ENCODE data around the gene SOX5.
"Not testable (repeated sequence)": the region's sequence is repeated elsewhere in the genome, so short reads cannot be mapped to it uniquely, and the experiment has no call there.

Gene SOX5

DNA sequence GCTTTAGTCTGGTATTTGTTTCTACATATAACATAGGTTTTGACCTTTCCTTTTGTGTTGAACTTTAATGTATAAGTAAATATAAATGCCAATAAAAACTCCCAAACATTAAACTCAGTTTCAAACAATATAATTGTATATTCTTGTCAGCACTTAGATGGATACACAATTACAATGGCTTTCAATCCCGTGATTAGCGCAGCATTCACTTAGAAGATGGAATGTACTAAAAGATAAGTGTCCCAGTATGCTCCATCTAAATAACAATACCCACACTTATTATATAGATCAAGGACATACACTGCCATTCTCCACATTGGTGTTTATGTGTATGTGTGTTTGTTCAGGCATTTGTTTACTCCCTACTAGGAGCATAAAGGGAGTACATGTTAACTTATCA, 193.1 kb downstream of the SOX5 start:
- DNase-seq (ENCODE audit: low spot score): no peak

DNA sequence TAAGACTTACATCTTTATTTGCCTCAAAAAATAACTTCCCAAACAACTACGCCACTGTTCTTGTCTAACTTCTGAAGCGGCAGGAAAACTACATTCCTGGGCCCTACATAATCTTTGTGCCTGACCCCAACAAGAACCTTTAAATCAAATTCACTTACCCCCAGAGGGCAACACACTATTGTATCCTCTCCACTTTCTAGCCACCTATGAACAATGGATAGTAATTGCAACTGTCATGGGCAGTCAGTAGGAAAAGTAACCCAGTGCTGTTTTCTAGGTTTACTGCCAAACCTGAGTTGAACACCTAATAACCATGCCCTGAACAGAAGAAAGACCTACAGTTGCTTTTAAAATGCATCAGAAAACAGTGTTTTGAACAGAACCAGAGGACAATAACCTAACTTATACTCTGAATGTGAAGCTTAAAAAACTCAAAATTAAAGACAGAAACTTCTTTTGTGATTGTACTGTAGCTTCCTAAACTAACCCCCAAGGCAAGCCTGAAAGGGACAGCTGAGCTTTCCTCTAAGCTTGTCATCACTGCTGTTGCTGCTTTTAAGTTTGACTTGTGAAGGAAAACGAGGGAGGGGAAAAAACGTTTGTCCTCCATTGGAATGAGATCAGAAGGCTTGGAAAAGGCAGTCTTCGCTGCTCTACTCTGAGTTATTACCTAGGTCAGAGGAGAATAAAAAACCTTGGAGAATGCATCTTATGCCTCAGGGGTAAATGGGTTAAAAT, 195.7 kb downstream of the SOX5 start:
- no peak for DNase-seq (ENCODE audit: low spot score)

DNA sequence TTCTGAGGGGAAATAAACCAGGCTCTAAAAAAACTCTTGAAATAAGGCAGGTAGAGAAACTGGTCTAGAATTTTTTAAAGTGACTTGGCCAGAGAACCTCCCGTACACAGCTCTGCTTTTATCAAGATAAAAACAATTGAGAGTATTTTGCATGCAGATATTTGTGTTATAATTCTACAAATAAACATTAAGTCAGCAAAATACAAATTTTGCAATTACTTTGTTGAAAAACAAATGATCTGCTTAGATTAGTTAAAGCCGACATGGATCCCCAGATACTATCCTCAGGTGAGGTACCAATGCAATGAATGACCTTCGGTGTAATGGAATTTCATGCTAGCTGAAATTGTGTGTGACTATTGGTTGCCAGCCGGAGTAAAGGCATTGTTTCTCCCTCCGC, 197.2 kb downstream of the SOX5 start:
- no peak for DNase-seq (ENCODE audit: low spot score)

DNA sequence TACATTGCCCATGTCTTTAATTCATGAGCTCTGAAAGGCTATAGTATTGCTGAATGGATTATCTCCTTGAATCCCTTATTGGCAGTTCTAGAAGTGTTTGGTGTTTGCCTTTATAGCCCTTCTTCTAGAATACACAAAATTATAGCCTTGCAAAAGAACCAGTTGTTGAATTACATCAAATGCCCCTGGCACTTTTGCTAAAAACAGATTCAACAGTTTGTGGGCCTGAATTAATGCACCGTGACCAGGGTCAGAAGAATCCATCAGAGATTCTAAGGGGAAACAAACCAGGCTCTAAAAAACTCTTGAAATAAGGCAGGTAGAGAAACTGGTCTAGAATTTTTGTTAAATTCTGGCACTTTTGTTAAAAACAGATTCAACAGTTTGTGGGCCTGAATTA, 197.8 kb downstream of the SOX5 start:
- DNase-seq (ENCODE audit: low spot score): no peak

DNA sequence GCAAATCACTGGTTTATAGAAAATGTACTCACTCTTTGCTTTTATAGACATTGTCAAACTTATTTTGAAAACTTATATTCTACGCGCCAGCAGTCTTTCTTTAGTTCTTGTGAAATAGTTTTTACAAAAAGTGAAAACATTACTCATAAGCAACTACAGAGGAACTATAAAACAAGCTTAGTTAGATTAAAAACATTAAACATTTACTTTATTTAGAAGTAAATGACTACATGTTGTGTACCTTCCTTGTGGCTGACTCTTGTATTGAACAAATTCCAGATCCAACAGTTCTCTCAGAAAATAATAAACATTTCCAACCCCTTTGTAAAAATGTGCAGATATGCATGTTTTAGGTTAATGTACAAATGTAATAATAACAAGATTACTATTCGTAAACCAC, 198.5 kb downstream of the SOX5 start:
- DNase-seq (ENCODE audit: low spot score): no peak

DNA sequence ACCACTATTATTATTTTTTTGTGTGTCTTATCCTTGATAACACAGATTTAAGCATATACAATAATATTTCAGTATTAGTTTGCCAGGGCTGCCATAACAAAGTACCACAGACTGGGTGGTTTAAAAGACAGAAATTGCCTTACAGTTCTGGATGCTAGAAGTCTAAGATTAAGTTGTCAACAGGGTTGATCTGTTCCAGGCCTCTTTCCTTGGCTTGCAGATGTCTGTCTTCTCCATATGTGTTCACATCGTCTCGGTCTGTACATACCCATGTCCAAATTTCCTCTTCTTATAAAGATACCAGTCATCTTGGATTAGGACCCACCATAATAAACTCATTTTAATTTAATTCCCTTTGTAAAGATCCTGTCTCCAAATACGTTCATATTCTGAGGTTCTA, 204.8 kb downstream of the SOX5 start:
- no peak for DNase-seq (ENCODE audit: low spot score)

DNA sequence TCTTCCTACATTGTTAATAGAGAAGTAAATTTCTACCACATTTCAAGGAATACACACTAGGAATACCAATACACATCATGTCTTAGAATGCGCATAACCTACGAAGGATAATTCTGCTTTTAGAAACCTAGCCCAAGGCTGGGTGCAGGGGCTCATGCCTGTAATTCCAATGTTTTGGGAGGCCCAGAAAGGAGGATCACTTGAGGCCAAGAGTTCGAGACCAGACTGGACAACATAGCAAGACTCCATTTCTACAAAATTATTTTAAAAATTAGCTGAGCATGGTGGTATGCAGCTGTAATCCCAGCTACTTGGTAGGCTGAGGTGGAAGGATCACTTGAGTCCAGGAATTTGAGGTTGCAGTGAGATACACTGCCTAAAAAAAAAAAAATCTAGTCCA, 206.9 kb downstream of the SOX5 start:
- DNase-seq (ENCODE audit: low spot score): no peak

DNA sequence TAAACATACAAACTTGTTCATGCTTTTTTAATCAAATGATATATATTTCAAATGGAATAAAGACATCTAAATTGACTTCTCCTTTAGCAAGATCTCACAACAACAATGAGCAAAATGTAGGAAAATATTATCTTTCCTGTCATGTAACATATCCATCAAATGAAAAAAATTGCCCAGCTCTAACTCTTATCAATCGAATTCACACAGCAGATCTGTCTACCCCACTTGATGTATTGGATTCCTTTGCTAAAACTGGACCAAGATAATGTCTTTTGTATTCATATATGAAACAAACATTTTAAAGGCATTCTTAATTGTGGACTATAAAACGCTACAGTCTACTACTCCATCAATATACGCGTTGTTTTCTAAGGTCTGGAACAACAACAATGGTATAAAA, 218.0 kb downstream of the SOX5 start:
- DNase-seq (ENCODE audit: low spot score): no peak

DNA sequence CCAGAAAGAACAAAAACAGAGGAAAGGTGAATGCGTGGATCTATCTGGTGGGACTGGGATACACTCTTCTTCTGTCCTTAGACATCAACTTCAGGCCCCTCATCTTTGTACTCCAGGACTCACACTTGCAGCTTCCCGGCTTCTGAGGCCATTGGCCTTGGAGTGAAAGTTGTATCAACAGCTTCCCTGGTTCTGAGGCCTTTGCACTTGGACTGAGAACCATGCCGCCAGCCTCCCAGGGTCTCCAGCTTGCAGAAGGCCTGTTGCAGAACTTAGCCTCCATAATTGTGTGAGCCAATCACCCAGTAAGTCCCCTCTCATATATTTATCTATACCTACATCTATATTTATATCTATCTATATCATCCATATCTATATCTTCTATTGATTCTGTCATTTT, 218.4 kb downstream of the SOX5 start:
- DNase-seq (ENCODE audit: low spot score): no peak

DNA sequence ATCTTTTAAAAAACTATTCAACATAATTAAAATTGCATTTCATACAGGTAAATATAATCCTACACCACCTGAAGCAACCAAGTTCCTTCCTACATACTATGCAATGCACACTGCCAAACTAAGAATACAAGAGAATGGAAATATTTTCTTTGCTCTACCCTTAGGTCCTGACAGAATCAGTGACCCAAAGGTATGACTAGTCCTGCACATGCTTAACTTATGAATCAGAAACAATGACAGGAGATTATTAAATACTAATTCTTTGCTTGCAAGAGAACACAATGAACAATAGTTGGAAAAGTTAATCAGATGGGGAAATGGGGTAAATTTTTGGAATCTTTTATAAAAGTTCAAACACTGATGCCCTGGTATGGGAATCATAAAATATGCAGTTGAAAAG, 220.1 kb downstream of the SOX5 start:
- DNase-seq (ENCODE audit: low spot score): no peak

DNA sequence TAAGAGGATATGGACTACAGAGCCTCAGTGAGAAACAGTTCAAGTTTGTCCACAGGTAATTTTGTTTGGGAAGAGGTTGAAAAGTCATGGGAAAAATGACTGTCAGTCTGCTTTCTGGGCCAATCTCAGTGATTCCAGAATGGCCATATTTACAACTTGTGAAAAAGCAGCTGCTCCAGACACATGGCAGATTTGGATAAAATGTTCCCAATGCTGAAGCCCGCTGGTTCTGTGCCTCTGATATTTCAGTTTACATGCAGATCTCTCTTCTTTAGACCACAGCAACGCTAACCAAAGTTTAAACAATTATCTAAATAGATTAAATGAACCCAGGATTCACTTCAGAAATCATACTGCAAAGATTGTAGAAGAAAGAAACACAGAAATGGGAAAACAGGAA, 222.8 kb downstream of the SOX5 start:
- DNase-seq (ENCODE audit: low spot score): no peak

DNA sequence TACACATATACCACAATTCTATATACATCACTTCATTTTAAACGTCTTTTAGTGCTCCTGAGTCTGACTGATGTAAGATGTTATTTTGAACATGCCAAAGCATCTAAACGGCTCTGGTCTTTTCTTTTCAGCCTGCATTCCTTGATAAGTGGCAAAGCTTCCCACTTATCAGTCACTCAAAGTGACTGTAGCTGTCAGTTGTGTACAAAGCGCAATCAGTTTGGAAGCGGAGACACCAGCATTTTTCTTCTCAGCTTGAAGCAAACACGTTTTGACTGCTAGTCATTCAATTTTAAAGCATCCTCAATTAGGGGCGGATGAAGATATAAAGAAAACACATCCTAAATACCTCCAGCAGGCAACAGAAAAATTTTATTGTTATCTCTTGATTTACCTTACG, 226.8 kb downstream of the SOX5 start:
- no peak for DNase-seq (ENCODE audit: low spot score)

DNA sequence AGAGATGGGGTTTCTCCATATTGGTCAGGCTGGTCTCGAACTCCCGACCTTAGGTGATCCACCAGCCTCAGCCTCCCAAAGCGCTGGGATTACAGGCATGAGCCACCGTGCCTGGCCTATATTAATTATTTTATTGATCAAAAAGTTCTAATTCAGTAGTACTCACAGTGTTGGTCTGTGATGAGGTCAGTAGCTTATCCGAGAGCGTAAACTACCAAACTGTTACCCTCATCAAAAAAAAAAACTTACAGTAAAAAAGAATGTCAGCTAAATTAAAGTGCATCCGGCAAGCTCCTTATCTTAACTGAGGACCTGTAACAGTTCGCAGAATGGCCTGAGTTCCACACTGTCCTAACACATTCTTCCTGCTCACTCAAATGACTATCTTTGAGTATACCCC, 228.2 kb downstream of the SOX5 start:
- no peak for DNase-seq (ENCODE audit: low spot score)

DNA sequence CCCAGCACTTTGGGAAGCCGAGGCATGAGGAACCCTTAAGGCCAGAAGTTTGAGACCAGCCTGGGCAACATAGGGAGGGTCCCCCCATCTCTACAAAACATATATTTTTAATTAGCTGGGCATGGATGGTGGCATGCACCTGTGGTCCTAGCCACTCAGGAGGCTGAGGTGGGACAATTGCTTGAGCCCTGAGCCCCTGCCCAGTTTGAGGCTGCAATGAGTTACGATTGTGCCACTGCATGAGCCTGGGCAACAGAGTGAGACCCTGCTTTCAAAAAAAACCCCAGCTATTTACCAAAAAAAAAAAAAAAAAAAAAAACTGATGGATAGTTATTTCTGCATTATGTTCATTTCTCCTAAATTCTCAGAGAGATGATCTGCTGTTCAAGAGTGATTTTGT, 230.0 kb downstream of the SOX5 start:
- DNase-seq (ENCODE audit: low spot score): no peak

DNA sequence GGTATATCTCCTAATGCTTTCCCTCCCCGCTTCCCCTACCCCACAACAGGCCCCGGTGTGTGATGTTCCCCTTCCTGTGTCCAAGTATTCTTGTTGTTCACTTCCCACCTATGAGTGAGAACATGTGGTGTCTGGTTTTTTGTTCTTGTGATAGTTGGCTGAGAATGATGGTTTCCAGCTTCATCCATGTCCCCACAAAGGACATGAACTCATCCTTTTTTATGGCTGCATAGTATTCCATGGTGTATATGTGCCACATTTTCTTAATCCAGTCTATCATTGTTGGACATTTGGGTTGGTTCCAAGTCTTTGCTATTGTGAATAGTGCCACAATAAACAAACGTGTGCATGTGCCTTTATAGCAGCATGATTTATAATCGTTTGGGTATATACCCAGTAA, 239.1 kb downstream of the SOX5 start:
- not testable (repeated sequence) for DNase-seq (ENCODE audit: low spot score)

DNA sequence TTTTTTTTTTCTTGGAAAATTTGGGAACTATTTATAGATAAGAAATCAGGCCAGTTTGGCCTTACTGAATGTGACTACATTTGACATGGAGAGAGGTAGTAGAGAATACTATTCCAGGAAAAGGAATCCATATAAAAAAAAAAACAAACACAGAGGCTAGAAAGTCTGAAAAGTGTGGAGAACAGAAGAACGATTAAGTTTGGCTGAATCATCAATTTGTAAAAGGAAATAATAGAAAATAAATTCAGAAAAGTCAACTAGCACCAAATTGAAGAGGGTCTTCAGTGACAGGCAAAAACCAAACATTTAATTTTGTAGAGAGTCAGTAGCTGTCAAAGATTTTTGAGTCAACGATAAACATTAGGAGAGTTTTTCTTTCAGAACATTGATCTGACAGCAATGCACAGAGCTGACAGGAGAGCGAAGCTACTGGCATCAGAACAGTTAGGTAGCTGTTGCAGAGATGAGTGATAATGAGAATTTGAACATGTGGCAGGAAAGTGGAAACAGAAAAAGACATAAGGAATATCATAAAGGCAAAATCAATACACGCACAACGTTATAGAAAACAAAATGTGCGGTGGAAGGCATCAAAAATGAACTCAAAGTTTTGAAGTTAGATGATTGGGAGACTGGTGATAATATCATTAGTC, 241.2 kb downstream of the SOX5 start:
- DNase-seq (ENCODE audit: low spot score): no peak

DNA sequence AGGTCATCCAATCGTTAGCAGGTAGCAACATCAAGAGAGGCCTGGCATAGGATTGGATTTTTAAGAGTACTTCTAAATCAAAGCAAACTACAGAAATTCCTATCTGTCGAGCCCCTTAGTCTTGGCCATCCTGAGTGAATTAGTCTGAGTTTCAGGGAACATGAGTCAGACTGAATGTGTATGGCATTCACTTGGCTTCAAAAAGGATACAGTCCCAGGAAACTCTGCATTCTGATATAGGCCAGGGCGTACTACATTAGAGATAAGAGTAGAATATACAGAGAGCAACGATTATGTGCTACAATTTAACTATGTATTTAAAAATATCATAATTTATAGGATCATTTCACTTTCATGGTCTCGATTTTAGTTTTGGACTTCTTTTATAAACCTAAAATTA, 242.2 kb downstream of the SOX5 start:
- no peak for DNase-seq (ENCODE audit: low spot score)

DNA sequence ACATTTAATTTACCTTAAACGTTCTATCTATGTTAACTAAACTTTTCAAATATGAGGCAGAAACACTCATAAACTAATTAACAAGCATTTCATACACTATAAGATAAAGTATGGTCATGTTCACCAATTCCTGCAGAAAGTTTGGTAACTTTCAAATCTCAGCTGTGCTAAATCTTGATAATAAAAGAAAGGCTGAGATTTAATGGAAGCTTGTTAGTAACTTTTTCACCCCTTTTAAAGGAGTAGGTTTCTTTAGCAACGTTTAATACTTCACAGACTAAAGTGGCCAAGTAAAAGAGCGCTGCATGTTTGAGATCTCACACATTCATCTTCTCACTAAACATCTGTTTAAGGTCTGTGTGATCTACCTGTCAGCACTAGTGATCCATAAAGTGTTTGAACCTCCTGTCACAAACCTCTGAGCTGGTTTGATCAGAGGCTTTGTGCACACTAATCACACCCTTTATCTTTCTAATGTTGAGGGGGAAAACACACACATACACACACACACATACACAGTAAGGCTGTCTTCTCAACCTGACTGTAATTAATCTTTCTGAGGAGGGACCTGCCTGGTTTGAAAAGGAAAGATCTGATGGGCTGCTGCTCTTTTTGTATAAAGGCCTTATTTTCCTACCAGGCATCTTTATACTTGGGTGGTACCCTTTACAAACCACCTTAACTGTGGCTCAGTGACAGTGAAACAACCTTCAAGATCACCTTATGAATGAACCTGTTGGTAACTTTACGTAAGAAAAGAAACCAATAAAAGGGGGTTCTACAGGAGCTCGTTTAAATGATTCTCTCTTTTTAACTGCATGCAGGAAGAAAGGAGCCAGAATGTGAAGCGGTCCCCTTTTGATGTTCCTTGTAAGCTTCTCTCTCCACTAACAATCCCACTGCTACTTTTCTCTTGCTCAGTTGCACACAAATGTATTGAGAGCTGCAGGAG, 244.2 kb downstream of the SOX5 start:
- no peak for DNase-seq (ENCODE audit: low spot score)

DNA sequence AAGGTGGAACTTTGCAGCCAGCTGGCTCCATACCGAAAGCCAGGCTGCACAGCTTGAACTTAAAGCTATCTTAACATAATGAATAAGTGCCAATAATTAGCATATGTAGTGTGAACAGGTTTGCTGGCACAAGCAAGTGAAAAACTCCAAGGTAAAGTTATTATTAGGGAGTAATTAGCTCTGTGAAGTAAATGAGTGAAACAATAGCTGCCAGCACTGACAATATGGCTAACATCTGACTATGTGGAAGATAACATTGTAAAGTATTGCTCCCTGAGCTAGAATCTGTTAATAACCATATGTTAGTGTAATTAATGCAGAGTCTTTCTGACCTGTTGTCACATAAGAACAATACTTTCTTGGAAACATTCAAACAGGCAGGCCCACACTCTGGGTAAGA, 246.4 kb downstream of the SOX5 start:
- no peak for DNase-seq (ENCODE audit: low spot score)

DNA sequence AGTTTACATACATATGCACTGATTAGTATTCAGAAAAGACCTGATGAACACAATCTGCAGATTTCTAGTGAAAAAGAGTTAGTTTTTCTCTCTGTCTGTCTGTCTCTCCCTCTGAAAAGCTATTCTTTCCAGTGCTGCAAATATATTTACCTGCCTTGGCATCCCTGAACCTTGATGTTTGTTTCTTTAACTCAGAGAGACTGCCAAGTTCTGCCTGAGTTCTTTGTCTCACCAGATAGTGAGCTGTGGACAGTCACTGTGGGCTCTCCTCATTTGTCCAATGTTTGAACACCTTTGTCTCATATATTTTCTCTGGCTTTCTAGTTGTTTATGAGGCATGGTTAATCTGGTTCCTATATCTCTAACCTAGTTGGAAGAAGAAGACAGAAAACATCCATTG, 250.4 kb downstream of the SOX5 start:
- no peak for DNase-seq (ENCODE audit: low spot score)

DNA sequence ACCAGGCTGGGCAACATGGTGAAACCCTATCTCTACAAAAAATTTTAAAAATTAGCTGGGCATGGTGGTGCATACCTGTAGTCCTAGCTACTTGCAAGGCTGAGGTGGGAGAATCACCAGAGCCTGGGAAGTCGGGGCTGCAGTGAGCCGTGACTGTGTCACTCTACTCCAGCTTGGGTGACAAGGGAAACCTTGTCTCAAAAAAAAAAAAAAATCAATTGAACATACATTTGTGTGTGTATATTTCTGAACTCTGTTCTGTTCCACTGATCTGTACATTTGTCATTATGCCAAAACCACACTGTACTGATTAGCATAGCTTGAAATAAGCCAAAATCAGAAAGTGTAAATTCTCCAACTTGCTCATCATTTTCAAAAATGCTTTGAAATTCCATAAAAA, 254.6 kb downstream of the SOX5 start:
- no peak for DNase-seq (ENCODE audit: low spot score)

DNA sequence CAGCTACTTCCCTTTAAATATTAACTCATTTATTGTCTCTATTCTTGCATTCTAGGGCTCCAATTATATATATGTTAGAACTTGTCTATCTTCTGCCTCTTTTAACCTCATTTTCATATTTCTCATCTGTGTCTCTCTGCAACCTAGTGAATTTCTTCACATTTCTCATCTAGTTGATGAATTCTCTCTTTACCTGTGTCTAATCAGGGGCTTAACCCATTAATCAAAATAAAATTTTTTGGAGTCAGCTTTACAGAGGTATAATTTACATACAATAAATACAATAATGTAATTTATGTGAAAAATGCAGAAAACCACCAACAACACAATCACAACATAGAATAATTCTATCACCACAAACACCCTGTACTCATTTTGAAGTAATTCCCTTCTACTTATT, 255.2 kb downstream of the SOX5 start:
- no peak for DNase-seq (ENCODE audit: low spot score)

DNA sequence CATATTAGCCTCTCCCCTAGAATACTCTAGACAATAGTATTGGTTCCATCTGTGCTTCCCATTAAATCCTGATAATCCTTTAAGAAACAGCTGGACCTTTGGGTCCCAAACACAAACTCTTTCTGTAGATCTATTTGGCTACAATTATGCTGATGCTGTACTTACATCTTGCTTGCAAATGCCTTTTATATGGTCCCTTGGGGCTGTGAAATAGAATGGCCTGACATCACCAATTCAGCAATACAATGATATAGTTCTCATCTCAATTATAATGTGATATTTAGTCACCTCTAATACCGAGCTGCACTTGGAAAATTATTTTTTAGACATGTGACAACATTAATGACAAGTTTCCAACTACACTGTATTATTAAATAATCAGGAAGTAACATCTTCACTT, 261.5 kb downstream of the SOX5 start:
- DNase-seq (ENCODE audit: low spot score): no peak

All from cerebellar cortex (tissue), 1 donor.